Measurements from ENCODE around the gene MAPKAPK3.

MAPKAPK3 gene

GRCh38 chr3:50587806-50588758, 28.9 kb upstream of the MAPKAPK3 start:
- DNase-seq (ENCODE audit: low spot score): no peak

GRCh38 chr3:50588759-50589433, 28.1 kb upstream of the MAPKAPK3 start:
- DNase-seq (ENCODE audit: low spot score): no peak

- no peak for DNase-seq (ENCODE audit: low spot score)
Observed at GRCh38 chr3:50591196-50591741, 25.7 kb upstream of the MAPKAPK3 start.

GRCh38 chr3:50592568-50592967, 24.4 kb upstream of the MAPKAPK3 start:
- DNase-seq (ENCODE audit: low spot score): no peak

GRCh38 chr3:50594253-50594785, 22.6 kb upstream of the MAPKAPK3 start:
- DNase-seq (ENCODE audit: low spot score): no peak

GRCh38 chr3:50599115-50599715, 17.7 kb upstream of the MAPKAPK3 start:
- DNase-seq (ENCODE audit: low spot score): no peak

GRCh38 chr3:50599716-50600118, 17.2 kb upstream of the MAPKAPK3 start:
- no peak for DNase-seq (ENCODE audit: low spot score)

- DNase-seq (ENCODE audit: low spot score): no peak
Observed at GRCh38 chr3:50600141-50600753, 16.7 kb upstream of the MAPKAPK3 start.

GRCh38 chr3:50600841-50601591, 15.9 kb upstream of the MAPKAPK3 start:
- no peak for DNase-seq (ENCODE audit: low spot score)

GRCh38 chr3:50602595-50603191, 14.3 kb upstream of the MAPKAPK3 start:
- no peak for DNase-seq (ENCODE audit: low spot score)

GRCh38 chr3:50603261-50604109, 13.5 kb upstream of the MAPKAPK3 start:
- no peak for DNase-seq (ENCODE audit: low spot score)

GRCh38 chr3:50604110-50604621, 12.8 kb upstream of the MAPKAPK3 start:
- no peak for DNase-seq (ENCODE audit: low spot score)

GRCh38 chr3:50604628-50605588, 12.0 kb upstream of the MAPKAPK3 start:
- DNase-seq (ENCODE audit: low spot score): peak; percentile 20

GRCh38 chr3:50605901-50606326, 11.0 kb upstream of the MAPKAPK3 start:
- DNase-seq (ENCODE audit: low spot score): no peak

GRCh38 chr3:50606596-50606995, 10.4 kb upstream of the MAPKAPK3 start:
- no peak for DNase-seq (ENCODE audit: low spot score)

- no peak for DNase-seq (ENCODE audit: low spot score)
Observed at GRCh38 chr3:50607271-50608091, 9.5 kb upstream of the MAPKAPK3 start.

- no peak for DNase-seq (ENCODE audit: low spot score)
Observed at GRCh38 chr3:50608278-50608677, 8.7 kb upstream of the MAPKAPK3 start.

Measured in NAMALWA (cell line).